ENCODE data around the gene GLCE. TPM values are rescaled to one million over a fixed set of nuclear protein-coding genes. Genes with fewer than 3 reads are reported as not detected.

Gene GLCE
- total RNA-seq, 4 donors from 2014 or later = 20.4 to 26.1 (median 22.9) TPM

DNA sequence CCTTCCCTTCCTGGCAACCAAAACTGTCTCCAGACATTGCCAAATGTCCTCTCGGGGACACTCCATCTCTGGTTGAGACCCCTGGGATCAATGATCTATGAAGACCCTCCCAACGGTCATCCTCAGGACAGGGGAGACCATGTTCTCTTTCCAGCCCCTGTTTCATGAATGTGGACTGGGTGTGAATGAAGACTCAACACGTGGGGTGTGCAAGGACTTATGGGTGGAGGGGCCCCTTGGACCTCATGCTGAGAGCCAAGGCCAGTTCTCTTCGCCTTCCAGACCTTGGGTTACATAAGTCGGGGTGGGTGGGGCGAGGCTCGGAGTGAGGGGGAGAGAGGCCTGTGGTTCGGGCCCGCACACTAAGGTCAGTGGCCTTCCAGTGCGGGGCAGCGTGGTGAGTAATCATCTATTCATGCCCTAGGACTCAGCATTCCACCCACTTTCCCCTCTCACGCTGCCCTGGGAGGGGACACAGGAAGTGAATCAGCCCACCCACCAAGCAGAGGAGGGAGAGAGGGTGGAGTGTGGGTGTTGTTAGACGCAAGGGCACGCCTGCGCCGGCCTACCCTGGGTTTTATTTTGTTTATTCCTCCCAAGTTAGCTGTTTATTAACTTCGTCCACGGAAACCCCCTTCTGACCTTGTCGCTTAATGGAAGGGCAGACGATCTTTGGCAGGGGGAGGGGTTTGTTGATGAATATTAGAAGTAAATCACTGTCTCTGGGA lies 144.9 kb downstream of the GLCE start:
- no peak for TF ChIP-seq POLR2A (IDR thresholded peaks at IDR 0.05)
- TF ChIP-seq, protein P1, sequence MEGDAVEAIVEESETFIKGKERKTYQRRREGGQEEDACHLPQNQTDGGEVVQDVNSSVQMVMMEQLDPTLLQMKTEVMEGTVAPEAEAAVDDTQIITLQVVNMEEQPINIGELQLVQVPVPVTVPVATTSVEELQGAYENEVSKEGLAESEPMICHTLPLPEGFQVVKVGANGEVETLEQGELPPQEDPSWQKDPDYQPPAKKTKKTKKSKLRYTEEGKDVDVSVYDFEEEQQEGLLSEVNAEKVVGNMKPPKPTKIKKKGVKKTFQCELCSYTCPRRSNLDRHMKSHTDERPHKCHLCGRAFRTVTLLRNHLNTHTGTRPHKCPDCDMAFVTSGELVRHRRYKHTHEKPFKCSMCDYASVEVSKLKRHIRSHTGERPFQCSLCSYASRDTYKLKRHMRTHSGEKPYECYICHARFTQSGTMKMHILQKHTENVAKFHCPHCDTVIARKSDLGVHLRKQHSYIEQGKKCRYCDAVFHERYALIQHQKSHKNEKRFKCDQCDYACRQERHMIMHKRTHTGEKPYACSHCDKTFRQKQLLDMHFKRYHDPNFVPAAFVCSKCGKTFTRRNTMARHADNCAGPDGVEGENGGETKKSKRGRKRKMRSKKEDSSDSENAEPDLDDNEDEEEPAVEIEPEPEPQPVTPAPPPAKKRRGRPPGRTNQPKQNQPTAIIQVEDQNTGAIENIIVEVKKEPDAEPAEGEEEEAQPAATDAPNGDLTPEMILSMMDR (IDR thresholded peaks at IDR 0.05) = no peak
- H3K9me3 ChIP-seq = no peaks in the 10 kb centered on the region
- peaks cover 0 to 22% (median 0%) of the 10 kb centered on the region in 4 donors for H3K27me3 ChIP-seq
- peak overlapping the region in 1 of 4 donors; percentile 49 for H3K27ac ChIP-seq
- peaks cover 0 to 15% (median 8%) of the 10 kb centered on the region in 3 donors for H3K4me1 ChIP-seq
- H3K36me3 ChIP-seq = no peaks in the 10 kb centered on the region
- H3K4me3 ChIP-seq = no peak overlapping the region
- WGBS, 2 donors = 38 to 66% methylated on average over 10 to 14 of the region's 20 CpGs
- no peak for DNase-seq
- intact Hi-C loops (cut with DNase I) = no loop called here

DNA sequence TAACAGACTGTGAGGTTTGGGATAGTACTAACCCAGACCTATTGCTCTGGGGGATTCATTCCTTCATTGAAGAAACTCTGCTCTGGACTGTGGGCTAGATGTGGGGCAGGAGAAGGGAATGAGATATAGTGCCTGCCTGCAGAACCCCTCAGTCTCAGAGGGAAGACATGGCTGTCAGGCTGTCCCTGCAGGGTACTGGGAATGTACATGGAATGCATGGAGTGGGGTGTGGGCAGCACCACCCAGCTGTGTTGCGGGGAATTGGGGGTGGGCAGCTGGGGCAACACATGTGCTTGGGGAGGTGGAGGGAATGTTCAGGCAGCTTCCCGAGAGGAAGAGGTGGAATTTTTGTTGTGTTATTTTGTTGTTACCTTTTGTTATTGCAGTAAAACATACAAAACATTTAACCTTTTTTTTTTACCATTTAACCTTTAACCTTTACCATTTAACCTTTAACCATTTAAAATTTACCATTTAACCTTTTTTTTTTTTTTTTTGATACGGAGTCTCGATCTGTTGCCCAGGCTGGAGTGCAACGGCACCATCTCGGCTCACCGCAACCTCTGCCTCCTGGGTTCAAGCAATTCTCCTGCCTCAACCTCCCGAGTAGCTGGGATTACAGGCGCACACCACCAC lies 145.6 kb downstream of the GLCE start:
- no peak overlapping the region for H3K4me3 ChIP-seq
- WGBS, 2 donors = 92 to 97% methylated on average over 9 of the region's 9 CpGs
- intact Hi-C loops (cut with DNase I) = no loop called here

DNA sequence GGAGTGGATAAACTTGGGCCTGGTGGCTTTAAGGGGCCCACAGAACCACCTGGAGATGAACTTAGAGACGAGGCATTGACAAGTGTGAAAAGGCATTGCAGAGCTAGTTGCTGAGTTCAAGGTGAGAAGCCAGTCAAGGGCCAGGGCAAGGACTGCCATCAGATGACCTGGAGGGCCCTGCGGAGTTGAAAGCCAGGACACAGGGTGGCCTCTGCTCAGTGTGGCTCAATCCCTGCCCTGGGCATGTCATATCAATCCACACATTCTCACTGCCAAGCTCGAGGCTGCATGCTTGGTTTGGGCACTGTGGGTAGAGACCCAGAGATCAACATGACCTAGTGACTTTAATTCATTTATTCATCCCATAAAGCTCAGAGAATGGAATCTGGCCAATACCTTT lies 147.5 kb downstream of the GLCE start:
- Histone ChIP-seq H3K27me3 (peaks cover 0 to 4% (median 0%) of the 10 kb centered on the region in 4 donors), H3K4me3 (no peak overlapping the region), H3K36me3 (no peaks in the 10 kb centered on the region), H3K27ac (no peak overlapping the region), H3K4me1 (peaks cover 0 to 14% (median 8%) of the 10 kb centered on the region in 3 donors), H3K9me3 (no peaks in the 10 kb centered on the region)
- intact Hi-C loops (cut with DNase I) = no loop called here
- TF ChIP-seq POLR2A (IDR thresholded peaks at IDR 0.05) = no peak
- TF ChIP-seq, protein P1 (IDR thresholded peaks at IDR 0.05) = no peak
- no peak for DNase-seq
- 87 to 92% methylated on average over 3 of the region's 3 CpGs for WGBS, 2 donors

More for the DNA sequence above, 145.6 kb downstream of the GLCE start:
- TF ChIP-seq, protein P1 (IDR thresholded peaks at IDR 0.05) = no peak
- TF ChIP-seq POLR2A (IDR thresholded peaks at IDR 0.05) = no peak
- Histone ChIP-seq H3K27me3 (peaks cover 0 to 21% (median 0%) of the 10 kb centered on the region in 4 donors), H3K4me1 (peaks cover 0 to 14% (median 8%) of the 10 kb centered on the region in 3 donors), H3K36me3 (no peaks in the 10 kb centered on the region), H3K27ac (peak overlapping the region in 1 of 4 donors; percentile 2), H3K9me3 (no peaks in the 10 kb centered on the region)
- no peak for DNase-seq

DNA sequence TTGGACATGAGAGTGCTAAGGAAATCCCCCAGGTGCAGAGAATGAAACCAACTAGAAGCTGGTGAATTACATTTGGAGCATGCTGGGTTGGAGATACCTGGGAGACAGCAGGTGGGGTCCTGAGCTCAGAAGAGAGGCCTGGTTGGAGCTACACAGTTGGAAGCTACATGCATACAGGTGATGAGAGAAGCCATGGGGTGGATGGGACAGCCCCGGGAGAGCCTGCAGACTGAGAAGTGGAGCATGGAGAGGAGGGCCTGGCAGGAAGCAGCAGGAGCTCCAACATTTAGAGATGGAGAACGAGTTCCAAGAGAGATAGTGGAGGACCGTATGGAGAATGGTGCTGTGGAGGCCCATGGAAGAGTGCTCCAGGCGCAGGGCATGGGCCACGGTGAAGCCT lies 148.5 kb downstream of the GLCE start:
- H3K36me3 ChIP-seq = no peaks in the 10 kb centered on the region
- intact Hi-C loops (cut with DNase I) = no loop called here
- TF ChIP-seq, protein P1 (IDR thresholded peaks at IDR 0.05) = no peak
- TF ChIP-seq POLR2A (IDR thresholded peaks at IDR 0.05) = no peak
- peaks cover 0 to 10% (median 3%) of the 10 kb centered on the region in 3 donors for H3K4me1 ChIP-seq
- WGBS, 2 donors = 86 to 87% methylated on average over 5 of the region's 5 CpGs
- H3K27me3 ChIP-seq = no peaks in the 10 kb centered on the region
- H3K4me3 ChIP-seq = no peak overlapping the region
- no peak overlapping the region for H3K27ac ChIP-seq
- H3K9me3 ChIP-seq = no peaks in the 10 kb centered on the region
- DNase-seq = no peak

DNA sequence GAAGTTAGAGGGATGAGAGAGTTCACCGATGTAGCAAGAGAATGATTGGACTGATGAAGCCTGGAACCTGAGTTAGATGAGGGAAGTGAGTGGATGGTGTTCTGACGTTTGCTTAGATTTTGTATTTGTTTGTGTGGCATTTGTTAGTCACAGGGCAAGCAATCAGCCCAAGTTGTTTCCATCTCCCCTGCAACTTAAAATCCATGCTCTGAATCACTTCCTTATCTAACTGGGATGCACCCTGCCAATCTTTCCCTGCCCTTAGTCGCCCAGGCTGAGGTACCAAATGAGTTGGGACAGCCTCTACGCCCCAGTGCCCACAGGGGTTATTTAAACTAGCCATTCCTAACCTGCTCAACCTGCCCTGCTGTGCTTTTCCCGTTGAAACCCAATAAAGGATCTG lies 150.9 kb downstream of the GLCE start:
- peaks cover 0 to 3% (median 0%) of the 10 kb centered on the region in 3 donors for H3K4me1 ChIP-seq
- TF ChIP-seq, protein P1 (IDR thresholded peaks at IDR 0.05) = no peak
- TF ChIP-seq POLR2A (IDR thresholded peaks at IDR 0.05) = no peak
- DNase-seq = no peak
- intact Hi-C loops (cut with DNase I) = no loop called here
- WGBS, 2 donors = 63% methylated on average over 5 of the region's 5 CpGs
- no peaks in the 10 kb centered on the region for H3K27me3 ChIP-seq
- H3K4me3 ChIP-seq = no peak overlapping the region
- no peaks in the 10 kb centered on the region for H3K9me3 ChIP-seq
- no peaks in the 10 kb centered on the region for H3K36me3 ChIP-seq
- H3K27ac ChIP-seq = no peak overlapping the region

Data from esophagus squamous epithelium (tissue), 5 donors.